Activated naive CD4-positive, alpha-beta T cell treated with anti-CD3 and anti-CD28 coated beads, Interleukin-2, amount 50 U/mL, for 24 hours (primary cell): ENCODE data around the gene EIF4G3.

Experiments
- H3K27ac Mint-ChIP-seq: one replicate; pipeline ENCODE4 v1.8.0; 2021; ENCODE audit warnings: mild to moderate bottlenecking, mixed read lengths
- H3K27me3 Mint-ChIP-seq: one replicate; pipeline ENCODE4 v1.8.0; 2021; ENCODE audit warnings: mixed read lengths
- H3K36me3 Mint-ChIP-seq: one replicate; pipeline ENCODE4 v1.8.0; 2021; ENCODE audit warnings: mixed read lengths
- H3K4me1 Mint-ChIP-seq: one replicate; pipeline ENCODE4 v1.8.0; 2021; ENCODE audit warnings: mixed read lengths
- H3K4me3 Mint-ChIP-seq: one replicate; pipeline ENCODE4 v1.8.0; 2021; ENCODE audit warnings: mild to moderate bottlenecking, mixed read lengths
- H3K9me3 Mint-ChIP-seq: one replicate; pipeline ENCODE4 v1.8.0; 2021; ENCODE audit warnings: mixed read lengths

Gene EIF4G3

GRCh38 chr1:20998826-20999225, 177.9 kb downstream of the EIF4G3 start:
- no peaks in the 10 kb centered on the region for H3K9me3 Mint-ChIP-seq
- no peak overlapping the region for H3K4me3 Mint-ChIP-seq
- H3K36me3 Mint-ChIP-seq = peaks cover 2% of the 10 kb centered on the region
- no peaks in the 10 kb centered on the region for H3K4me1 Mint-ChIP-seq
- H3K27ac Mint-ChIP-seq = no peak overlapping the region
- H3K27me3 Mint-ChIP-seq = no peaks in the 10 kb centered on the region

GRCh38 chr1:20997602-20998224, 179.0 kb downstream of the EIF4G3 start:
- H3K4me1 Mint-ChIP-seq = peaks cover 3% of the 10 kb centered on the region
- no peaks in the 10 kb centered on the region for H3K27me3 Mint-ChIP-seq
- no peak overlapping the region for H3K27ac Mint-ChIP-seq
- peaks cover 2% of the 10 kb centered on the region for H3K36me3 Mint-ChIP-seq
- no peaks in the 10 kb centered on the region for H3K9me3 Mint-ChIP-seq
- H3K4me3 Mint-ChIP-seq = no peak overlapping the region

- Mint-ChIP-seq H3K36me3 (peaks cover 2% of the 10 kb centered on the region), H3K4me1 (peaks cover 15% of the 10 kb centered on the region), H3K9me3 (no peaks in the 10 kb centered on the region), H3K27ac (no peak overlapping the region), H3K27me3 (no peaks in the 10 kb centered on the region), H3K4me3 (no peak overlapping the region)
Measured at GRCh38 chr1:20996554-20996953, 180.1 kb downstream of the EIF4G3 start.

- Mint-ChIP-seq H3K4me1 (peaks cover 15% of the 10 kb centered on the region), H3K36me3 (peaks cover 2% of the 10 kb centered on the region), H3K27ac (no peak overlapping the region), H3K27me3 (no peaks in the 10 kb centered on the region), H3K9me3 (no peaks in the 10 kb centered on the region), H3K4me3 (no peak overlapping the region)
Measured at GRCh38 chr1:20993716-20994575, 182.8 kb downstream of the EIF4G3 start.

- Mint-ChIP-seq H3K36me3 (peaks cover 4% of the 10 kb centered on the region), H3K27me3 (no peaks in the 10 kb centered on the region), H3K4me1 (peaks cover 15% of the 10 kb centered on the region), H3K9me3 (no peaks in the 10 kb centered on the region), H3K4me3 (no peak overlapping the region), H3K27ac (peak overlapping the region; percentile 70)
Measured at GRCh38 chr1:20992322-20993056, 184.2 kb downstream of the EIF4G3 start.

GRCh38 chr1:20988943-20989342, 187.8 kb downstream of the EIF4G3 start:
- Mint-ChIP-seq H3K27ac (no peak overlapping the region), H3K4me3 (no peak overlapping the region)

GRCh38 chr1:20987831-20988825, 188.6 kb downstream of the EIF4G3 start:
- no peak overlapping the region for H3K4me3 Mint-ChIP-seq
- H3K36me3 Mint-ChIP-seq = peaks cover 4% of the 10 kb centered on the region
- H3K9me3 Mint-ChIP-seq = no peaks in the 10 kb centered on the region
- H3K27ac Mint-ChIP-seq = no peak overlapping the region
- H3K27me3 Mint-ChIP-seq = no peaks in the 10 kb centered on the region
- peaks cover 15% of the 10 kb centered on the region for H3K4me1 Mint-ChIP-seq

More at GRCh38 chr1:20988943-20989342, 187.8 kb downstream of the EIF4G3 start:
- H3K27me3 Mint-ChIP-seq = no peaks in the 10 kb centered on the region
- H3K36me3 Mint-ChIP-seq = peaks cover 4% of the 10 kb centered on the region
- H3K4me1 Mint-ChIP-seq = peaks cover 15% of the 10 kb centered on the region
- no peaks in the 10 kb centered on the region for H3K9me3 Mint-ChIP-seq

- H3K27ac Mint-ChIP-seq = no peak overlapping the region
- no peaks in the 10 kb centered on the region for H3K27me3 Mint-ChIP-seq
- H3K4me3 Mint-ChIP-seq = no peak overlapping the region
Measured at GRCh38 chr1:20983297-20983889, 193.3 kb downstream of the EIF4G3 start.

GRCh38 chr1:20982316-20982715, 194.4 kb downstream of the EIF4G3 start:
- Mint-ChIP-seq H3K4me1 (no peaks in the 10 kb centered on the region), H3K36me3 (peaks cover 2% of the 10 kb centered on the region), H3K27ac (no peak overlapping the region), H3K9me3 (no peaks in the 10 kb centered on the region), H3K27me3 (no peaks in the 10 kb centered on the region), H3K4me3 (no peak overlapping the region)

More at GRCh38 chr1:20983297-20983889, 193.3 kb downstream of the EIF4G3 start:
- Mint-ChIP-seq H3K4me1 (no peaks in the 10 kb centered on the region), H3K36me3 (peaks cover 4% of the 10 kb centered on the region), H3K9me3 (no peaks in the 10 kb centered on the region)

- H3K9me3 Mint-ChIP-seq = no peaks in the 10 kb centered on the region
- no peaks in the 10 kb centered on the region for H3K4me1 Mint-ChIP-seq
- peaks cover 2% of the 10 kb centered on the region for H3K36me3 Mint-ChIP-seq
- no peak overlapping the region for H3K4me3 Mint-ChIP-seq
- H3K27me3 Mint-ChIP-seq = no peaks in the 10 kb centered on the region
- no peak overlapping the region for H3K27ac Mint-ChIP-seq
Measured at GRCh38 chr1:20981915-20982314, 194.8 kb downstream of the EIF4G3 start.

GRCh38 chr1:20980051-20980450, 196.6 kb downstream of the EIF4G3 start:
- H3K36me3 Mint-ChIP-seq = peaks cover 2% of the 10 kb centered on the region
- H3K27ac Mint-ChIP-seq = no peak overlapping the region
- H3K9me3 Mint-ChIP-seq = no peaks in the 10 kb centered on the region
- H3K4me1 Mint-ChIP-seq = no peaks in the 10 kb centered on the region
- H3K27me3 Mint-ChIP-seq = no peaks in the 10 kb centered on the region
- no peak overlapping the region for H3K4me3 Mint-ChIP-seq

GRCh38 chr1:20978413-20978812, 198.3 kb downstream of the EIF4G3 start:
- Mint-ChIP-seq H3K4me1 (no peaks in the 10 kb centered on the region), H3K4me3 (no peak overlapping the region), H3K9me3 (no peaks in the 10 kb centered on the region), H3K27me3 (no peaks in the 10 kb centered on the region), H3K27ac (no peak overlapping the region), H3K36me3 (peaks cover 2% of the 10 kb centered on the region)

- H3K36me3 Mint-ChIP-seq = peaks cover 5% of the 10 kb centered on the region
- no peak overlapping the region for H3K4me3 Mint-ChIP-seq
- H3K27me3 Mint-ChIP-seq = no peaks in the 10 kb centered on the region
Measured at GRCh38 chr1:20975668-20976067, 201.0 kb downstream of the EIF4G3 start.

GRCh38 chr1:20974951-20975350, 201.7 kb downstream of the EIF4G3 start:
- H3K36me3 Mint-ChIP-seq = peaks cover 5% of the 10 kb centered on the region
- no peak overlapping the region for H3K4me3 Mint-ChIP-seq
- H3K27ac Mint-ChIP-seq = no peak overlapping the region
- no peaks in the 10 kb centered on the region for H3K9me3 Mint-ChIP-seq
- H3K27me3 Mint-ChIP-seq = no peaks in the 10 kb centered on the region
- no peaks in the 10 kb centered on the region for H3K4me1 Mint-ChIP-seq

More at GRCh38 chr1:20975668-20976067, 201.0 kb downstream of the EIF4G3 start:
- H3K9me3 Mint-ChIP-seq = no peaks in the 10 kb centered on the region
- H3K4me1 Mint-ChIP-seq = no peaks in the 10 kb centered on the region
- no peak overlapping the region for H3K27ac Mint-ChIP-seq
